GM12865 (cell line): ENCODE measurements around the gene WWC1.

ENCODE experiments used
- DNase-seq: peaks from one replicate; pipeline ENCODE4 v3.0.0; 2010; ENCODE audit warnings: low read depth
- H3K4me3 ChIP-seq: 2 replicates; pipeline ENCODE4 v1.5.1; 2011; ENCODE audit warnings: mild to moderate bottlenecking, low read depth, low read length, control low read depth
- TF ChIP-seq, protein P1 (sequence below): IDR thresholded peaks from 2 replicates; pipeline ENCODE4 v1.5.1; 2011; ENCODE audit warnings: low read length, control low read depth, low read depth, inconsistent platforms; ENCODE audit not compliant: insufficient read depth; ENCODE audit errors: missing control alignments

Gene WWC1

DNA sequence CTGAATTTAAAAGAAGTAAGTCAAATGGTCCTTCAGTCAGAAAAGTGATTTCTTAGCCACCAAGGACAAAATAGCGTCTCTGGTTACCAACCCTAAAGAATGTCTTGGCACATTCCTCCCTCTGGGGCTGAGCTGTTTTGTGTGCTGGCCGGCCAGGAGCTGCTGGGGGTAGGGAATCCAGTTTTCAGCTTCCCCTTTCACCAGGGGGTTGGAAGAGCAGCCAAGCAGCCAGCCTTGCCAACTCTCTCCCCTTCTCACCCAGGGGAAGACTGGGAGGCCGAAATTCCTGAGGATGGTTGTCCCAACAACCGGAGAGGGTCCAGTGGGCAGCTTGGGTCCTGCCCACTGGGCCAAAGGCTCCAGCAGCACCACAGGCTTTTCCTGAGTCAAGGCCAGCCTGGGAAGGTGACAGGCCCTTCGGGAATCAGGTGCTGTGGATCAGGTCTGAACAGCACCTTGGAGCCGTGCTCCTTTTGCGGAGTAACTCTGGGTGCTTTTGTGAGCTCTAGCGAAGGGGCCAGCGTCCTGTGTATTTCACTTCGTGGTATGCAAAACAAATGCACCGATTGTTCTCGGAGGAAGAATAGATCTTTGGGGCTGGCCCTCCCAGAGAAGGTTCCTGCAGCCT lies 4.2 kb downstream of the WWC1 start:
- no peak overlapping the region for H3K4me3 ChIP-seq
- DNase-seq, result no peak
- TF ChIP-seq, protein P1, sequence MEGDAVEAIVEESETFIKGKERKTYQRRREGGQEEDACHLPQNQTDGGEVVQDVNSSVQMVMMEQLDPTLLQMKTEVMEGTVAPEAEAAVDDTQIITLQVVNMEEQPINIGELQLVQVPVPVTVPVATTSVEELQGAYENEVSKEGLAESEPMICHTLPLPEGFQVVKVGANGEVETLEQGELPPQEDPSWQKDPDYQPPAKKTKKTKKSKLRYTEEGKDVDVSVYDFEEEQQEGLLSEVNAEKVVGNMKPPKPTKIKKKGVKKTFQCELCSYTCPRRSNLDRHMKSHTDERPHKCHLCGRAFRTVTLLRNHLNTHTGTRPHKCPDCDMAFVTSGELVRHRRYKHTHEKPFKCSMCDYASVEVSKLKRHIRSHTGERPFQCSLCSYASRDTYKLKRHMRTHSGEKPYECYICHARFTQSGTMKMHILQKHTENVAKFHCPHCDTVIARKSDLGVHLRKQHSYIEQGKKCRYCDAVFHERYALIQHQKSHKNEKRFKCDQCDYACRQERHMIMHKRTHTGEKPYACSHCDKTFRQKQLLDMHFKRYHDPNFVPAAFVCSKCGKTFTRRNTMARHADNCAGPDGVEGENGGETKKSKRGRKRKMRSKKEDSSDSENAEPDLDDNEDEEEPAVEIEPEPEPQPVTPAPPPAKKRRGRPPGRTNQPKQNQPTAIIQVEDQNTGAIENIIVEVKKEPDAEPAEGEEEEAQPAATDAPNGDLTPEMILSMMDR, result no peak

DNA sequence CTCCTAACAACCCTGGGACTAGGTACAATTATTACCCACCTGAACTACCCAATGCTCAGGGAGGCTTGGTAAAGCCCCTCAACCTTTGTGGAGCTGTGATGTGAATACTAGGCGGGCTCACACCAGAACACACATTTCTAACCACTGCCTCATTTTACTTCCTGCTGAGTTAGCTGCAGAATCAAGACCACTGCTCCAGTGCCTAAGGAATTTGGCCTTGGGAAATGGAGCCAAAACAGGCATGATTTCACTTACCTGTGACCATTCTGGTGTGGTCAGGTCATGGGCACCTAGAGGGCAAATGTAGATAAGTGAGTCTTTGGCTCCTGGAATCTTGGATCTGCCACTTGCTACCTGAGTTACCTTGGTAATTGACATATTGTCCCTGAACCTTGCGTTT lies 5.2 kb downstream of the WWC1 start:
- TF ChIP-seq, protein P1, result no peak
- DNase-seq, result no peak
- no peak overlapping the region for H3K4me3 ChIP-seq

DNA sequence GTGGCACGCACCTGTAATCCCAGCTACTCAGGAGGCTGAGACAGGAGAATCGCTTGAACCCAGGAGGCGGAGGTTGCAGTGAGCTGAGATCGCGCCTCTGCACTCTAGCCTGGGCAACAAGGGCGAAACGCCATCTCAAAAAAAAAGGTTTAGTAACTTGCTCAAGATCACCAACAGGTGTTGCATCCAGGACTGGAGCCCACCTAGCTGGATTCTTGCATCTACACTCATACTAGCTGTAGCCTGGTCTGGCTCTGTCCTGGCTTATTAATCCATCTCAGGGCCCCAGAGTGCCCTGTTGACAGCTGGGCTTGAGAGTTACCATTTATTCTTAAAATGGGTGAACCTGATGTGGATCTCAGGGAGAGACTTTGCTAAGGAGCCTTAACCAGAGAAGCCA lies 7.5 kb downstream of the WWC1 start:
- no peak for DNase-seq
- TF ChIP-seq, protein P1, result no peak
- H3K4me3 ChIP-seq, result no peak overlapping the region

DNA sequence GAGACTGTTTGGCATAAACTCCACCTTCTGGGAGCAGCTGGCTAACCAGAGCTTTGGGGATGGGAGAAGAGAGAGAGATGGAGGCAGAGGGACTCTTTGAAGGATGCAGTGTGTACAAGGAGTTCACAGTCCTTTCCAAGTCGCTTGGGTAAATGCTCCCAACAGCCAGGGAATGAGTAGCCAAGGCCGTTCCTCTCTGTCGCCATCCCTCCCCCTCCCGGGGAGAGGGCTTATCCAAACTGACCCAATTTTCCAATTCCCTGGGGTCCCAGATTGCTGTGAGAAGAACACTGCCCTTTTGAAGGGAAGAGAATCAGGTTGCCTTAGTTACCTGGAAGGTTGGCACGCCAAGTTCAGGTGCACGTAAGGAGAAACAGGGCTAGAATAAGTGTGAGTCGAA lies 7.9 kb downstream of the WWC1 start:
- H3K4me3 ChIP-seq, result no peak overlapping the region
- DNase-seq, result no peak
- TF ChIP-seq, protein P1, result no peak

DNA sequence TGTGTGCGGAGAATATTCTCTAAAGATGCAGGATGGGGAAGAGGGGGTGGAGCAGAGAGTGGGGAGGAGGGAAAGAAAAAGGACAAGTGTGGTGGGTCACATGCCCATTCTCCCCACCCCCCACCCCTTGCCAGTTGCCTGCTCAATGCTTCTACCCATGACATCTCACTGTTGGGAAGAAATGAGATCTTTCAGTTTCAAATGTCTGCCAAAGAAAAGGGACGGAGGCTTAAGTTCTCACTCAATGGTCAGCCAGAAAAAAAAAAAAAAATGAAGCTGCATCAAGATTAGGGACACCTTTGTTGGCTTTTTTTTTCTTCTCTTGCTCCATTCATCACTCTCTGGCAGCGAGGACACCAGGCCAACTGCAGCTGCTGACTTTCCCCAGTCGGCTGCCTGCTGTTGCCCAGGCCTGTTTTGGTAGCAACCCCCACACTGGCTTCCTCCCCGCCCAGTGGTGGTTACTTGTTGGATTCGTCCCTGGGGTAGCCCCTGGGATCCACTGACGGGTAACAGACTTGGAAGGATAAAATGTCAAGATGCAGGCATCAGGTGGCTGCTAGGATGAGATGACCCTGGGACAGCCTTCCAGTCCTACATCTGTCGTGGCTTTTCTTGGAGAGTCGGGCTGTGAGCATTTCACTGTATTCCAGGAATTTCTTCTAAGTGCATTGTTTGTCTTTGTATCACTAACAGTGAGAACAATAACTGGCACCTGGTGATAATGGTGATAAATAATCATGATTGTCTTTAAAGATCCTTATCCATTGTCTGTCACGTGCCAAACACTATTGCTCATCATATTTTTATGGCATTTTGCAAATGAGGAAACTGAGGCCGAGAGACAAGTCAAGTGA lies 9.1 kb downstream of the WWC1 start:
- no peak for DNase-seq
- H3K4me3 ChIP-seq, result no peak overlapping the region
- TF ChIP-seq, protein P1, result no peak

DNA sequence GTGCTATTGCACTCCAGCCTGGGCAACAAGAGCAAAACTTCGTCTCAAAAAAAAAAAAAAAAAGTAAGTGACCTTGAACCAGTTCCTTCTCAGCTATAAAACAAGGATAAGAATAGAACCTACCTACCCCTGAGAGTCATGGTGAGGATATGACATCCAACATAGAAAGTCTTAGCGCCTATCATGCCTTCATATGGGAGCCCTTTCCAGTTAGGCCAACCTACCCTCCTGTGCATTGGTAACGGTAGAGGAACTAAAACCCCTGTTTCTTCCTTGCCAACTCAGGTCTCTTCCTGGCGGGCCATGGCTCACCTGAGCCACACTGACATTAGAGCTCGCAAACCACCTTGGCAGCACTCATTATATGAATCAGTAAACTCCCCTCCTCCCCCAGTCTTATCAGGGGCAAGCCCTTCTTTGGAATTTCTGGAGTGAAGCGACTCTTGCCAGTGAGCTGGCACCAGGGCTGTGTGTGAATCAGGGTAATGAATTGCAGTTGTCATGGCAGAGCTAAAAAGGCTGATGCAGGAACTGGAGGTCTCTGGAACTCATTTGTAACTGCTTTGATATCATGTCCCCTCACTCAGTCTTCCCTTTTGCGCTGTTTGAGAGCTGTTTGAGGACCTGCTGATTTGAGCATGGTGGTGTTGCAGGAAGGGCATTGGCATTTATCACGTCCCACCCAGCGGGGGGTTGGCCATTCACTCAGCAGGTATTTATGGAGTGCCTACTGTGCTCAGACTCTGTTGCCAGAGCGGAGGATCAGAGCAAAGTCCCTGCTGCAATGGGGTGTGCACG lies 10.3 kb downstream of the WWC1 start:
- DNase-seq, result no peak
- H3K4me3 ChIP-seq, result no peak overlapping the region
- TF ChIP-seq, protein P1, result no peak
